NCI-H2107 treated with DMSO at 0.1 percent for 48 hours (cell line): ENCODE measurements around the gene GIT2.
"Not testable (repeated sequence)": the region's sequence is repeated elsewhere in the genome, so short reads cannot be mapped to it uniquely, and the experiment has no call there.

Experiments used
- DNase-seq: peaks from one replicate; lab custom pipeline; 2025; ENCODE audit not compliant: unreplicated experiment; lab: John Stamatoyannopoulos, UW

GIT2 gene

DNA sequence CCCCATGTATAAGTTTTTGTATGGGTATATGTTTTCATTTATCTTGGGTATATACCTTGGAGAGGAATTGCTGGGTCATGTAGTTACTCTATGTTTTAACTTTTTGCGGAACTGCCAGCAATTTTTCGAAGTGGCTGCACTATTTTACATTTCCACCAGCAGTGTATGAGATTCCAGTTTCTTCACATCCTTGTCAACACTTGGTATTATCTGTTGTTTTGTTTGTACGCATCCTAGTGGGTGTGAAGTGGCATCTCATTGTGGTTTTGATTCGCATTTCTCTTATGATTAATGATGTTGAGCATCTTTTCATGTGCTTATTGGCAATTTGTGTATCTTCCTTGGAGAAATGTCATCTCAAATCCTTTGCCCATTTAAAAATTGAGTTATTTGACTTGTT is 9.9 kb upstream of the GIT2 start:
- DNase-seq, result no peak

DNA sequence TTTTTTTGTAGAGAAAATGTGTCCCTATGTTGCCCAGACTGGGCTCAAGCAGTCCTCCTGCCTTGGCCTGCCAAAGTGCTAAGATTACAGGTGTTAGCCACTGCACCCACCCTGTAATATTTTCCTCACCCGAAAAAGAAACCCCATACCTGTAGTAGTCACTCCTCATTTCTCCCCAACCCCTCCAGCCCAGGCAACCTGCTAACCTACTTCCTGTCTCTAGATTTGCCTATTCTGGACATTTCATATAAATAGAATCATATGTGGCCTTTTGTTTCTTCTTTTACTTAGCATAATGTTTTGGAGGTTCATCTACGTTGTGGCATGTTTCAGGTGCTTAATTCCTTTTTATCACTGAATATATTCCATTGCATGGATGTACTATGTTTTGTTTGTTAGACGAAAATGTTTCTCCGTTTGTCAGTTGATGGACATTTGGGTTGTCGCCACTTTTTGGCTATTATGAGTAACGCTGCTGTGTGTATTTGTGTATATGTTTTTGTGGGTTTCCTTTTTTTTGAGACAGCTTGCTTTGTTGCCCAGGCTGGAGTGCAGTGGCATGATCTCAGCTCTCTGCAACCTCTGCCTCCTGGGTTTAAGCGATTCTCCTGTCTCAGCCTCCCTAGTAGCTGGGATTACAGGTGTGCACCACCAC is 9.3 kb upstream of the GIT2 start:
- DNase-seq, result no peak

DNA sequence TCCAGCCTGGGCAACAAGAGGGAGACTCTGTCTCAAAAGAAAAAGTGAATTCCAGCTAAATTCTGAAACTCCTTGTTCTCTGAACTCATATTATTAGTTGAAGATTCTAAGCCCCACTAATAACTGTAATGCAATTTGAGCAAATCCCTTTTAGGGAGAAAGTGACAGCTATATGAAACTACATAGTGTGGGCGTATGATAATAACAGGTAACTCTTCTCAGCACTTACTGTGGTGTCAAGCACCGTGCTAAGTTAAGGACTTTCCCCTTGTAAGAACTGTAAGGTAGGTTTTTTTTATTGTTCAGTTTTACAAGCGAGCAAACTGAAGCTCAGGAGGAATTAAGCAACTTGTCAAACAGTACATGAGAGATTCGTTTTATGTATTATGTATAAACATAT is 8.4 kb upstream of the GIT2 start:
- DNase-seq, result no peak

DNA sequence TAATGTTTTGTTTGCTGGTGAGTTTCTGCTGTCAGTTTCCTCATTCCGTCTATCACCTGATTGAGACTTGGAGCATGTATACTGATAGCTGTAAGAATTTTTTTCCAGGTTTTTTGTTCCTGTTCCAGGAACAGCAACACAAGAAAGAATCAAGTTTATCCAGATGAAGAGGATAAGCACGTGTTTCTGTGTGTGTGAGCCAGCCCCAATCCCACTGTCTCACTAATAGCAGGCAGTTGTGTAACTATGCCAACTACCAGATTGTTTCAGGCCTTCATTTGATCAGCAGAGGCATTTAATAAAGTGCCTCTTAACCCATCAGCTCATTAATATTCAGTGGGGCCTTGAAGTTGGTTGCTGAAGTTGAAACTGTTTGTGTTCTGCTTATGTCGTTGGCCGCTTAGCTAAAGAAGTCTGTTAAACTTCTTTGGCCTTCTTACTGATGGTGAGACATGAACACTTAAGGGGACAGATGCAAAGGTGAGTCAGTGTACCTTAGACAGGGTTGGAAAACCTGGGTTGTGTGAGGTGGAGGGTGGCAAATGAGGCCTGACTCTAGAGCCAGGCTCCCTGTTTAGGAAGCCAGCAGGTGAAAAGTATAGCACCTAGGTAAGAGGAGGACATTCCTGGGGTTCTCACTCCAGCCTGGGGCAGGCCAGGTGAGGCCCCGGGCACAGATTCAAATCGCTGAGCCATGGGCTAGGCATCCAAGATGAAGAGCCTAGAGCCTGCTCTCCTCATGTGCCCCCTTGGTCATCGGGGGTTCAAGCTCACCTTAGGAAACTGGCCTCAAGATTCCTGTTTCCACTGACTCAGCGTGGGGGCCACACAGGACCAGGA is 6.7 kb upstream of the GIT2 start:
- no peak for DNase-seq

DNA sequence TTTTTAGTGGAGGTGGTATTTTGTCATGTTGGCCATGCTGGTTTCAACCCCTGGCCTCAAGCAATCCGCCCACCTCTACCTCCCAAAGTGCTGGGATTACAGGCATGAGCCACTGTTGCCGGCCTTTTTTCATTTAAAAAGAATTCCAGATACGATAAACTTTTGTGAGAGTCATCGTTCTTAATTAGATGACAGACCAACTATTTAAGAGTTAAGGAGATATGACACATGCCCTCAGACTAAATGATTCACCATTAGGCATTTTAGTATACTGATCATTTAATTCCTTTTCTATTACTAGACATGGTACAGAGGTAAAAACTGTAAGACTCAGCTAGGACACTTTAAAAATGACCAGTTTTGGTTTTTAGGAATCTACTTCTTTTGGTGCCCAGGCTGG is 5.4 kb upstream of the GIT2 start:
- DNase-seq, result no peak

DNA sequence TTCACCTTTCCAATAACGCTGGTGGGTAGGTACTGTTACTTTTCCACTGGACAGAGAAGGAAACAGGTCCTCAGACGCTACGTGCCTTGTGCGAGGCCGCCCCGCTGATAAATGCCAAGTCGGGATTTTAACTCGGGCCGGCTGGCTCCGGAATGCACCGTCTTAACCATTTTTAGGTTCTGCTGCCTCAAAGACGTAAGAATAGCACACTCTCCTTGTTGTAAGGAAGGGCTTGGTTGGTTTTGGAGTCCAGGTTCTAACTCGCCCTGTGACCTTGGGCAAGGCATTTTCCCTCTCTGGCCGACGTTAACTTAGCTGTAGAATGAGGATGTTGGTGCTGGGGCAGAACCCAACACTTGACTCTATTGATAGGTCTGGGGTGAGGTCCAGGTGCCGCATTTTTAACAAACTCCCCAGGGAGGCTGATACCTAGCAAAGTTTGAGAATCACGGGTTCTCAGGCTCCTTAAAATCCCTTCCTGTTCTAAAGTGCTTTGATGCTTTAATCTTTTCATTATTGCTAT is 3.9 kb upstream of the GIT2 start:
- DNase-seq, result no peak

DNA sequence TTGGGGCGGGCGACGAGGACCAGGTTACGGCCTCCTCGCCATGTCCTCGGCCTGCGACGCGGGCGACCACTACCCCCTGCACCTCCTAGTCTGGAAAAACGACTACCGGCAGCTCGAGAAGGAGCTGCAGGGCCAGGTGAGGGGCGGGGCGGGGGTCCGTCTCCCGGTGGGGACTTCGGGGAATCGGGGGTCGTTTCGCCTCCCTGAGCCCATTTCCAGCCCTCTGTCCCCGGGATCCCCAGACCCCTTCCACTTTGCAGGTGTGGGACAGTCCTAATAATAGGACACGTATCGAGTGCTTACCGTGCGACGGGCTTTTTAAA is 3.4 kb upstream of the GIT2 start:
- DNase-seq, result no peak

DNA sequence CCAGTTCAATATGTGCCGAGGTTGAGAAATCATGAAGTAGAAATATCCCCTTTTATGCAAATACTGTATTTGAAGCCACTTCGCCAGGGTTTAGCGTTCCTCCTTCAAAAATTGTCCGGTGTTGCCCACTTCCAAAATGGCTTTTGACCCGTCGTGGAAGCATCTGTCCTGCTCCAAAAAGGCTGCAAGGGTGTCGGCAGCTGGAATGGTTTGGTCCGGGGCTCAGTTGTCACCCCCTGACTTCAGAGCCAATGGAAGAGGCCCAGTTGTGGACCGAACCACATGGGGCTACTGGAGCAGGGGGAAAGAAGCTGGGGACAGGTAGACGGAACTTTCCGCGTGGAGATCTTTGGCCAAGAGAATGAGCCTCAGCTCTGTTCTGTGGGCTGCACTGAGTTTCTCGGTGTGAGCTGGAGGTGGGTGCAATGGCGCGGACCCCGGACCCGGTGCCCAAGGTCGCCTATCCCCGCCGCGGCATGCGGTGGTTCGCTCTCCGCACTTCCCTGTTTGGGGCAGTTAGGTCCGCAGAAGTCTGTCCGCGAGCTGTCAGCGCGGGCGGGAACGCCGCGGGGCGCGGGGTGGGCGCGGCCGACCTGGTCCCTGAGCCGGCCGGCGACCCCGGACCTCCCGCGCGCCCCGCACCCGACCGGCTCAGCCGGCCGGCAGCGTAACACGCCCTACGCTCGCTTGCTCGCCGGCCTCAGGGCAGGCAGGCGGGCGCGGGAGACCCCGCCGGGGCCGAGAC is 2.9 kb upstream of the GIT2 start, which contains the start of gene ANKRD13A:
Gene ANKRD13A (plus strand): TSS at position 527 of the 745 bp plus-strand sequence. CDS start 259 bp downstream, outside the sequence.
- peak; percentile 81 for DNase-seq

DNA sequence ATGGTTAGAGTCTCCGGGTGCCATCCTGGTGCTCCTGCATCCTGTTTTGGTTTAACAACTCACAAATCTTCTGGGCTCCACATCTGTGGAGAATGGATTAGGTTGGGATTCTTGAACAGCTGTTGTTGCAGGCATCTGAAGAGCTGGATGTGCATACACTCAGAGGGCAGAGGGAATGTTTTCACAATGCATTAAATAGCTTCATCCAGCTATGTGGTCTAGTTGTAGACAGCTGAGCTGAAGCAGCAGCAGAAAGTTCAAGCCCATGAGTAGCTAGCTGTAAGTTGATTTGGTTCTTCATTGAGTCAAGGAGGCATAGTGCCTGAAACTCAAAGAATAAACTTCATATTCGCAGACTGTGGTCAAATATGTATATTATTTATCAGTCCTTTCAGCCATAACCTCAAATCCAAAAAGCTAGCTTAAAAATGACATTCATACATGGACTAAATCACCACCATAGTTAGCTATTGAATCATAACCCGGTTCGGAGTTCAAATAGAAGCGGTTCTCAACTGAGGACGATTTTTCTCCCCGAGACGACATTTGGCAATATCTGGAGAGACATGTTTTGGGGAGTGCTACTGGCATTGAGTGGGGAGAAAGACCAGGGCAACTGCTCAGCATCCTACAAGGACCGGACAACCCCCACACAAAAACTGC is 2.2 kb upstream of the GIT2 start:
- no peak for DNase-seq

DNA sequence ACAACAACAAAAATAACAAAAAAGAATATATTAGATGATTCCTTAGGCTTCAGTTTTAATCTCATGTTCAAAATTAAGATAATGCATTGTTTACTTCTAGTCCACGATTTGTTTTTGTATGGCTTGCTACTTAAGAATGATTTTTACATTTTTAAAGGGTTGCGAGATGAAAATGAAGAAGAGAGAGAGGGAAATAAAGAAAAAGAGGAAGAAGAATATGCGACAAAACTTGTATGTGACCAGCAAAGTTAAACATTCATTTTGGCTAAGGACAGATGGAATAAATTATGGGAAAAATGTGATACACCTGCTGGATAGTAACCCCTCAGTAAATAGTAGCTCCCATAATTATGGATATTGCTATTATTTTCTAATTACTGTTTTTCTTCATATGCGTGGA is 1.2 kb upstream of the GIT2 start:
- no peak for DNase-seq

DNA sequence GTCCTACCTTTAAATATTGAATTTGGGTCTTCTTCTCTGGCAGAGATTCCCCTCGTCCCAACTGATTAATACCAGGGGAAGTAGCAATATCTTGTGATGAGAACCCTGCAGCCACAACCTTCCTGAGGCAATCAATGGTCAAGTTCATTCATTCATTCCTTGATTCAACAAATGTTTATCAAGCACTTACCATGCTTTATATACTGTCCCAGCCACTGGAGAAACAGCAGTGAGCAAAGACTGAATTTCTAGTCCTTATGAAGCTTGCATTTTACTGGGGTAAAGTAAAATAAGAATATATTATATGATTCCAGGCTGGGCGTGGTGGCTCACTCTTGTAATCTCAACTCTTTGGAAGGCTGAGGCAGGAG is 300 bp upstream of the GIT2 start:
- no peak for DNase-seq

DNA sequence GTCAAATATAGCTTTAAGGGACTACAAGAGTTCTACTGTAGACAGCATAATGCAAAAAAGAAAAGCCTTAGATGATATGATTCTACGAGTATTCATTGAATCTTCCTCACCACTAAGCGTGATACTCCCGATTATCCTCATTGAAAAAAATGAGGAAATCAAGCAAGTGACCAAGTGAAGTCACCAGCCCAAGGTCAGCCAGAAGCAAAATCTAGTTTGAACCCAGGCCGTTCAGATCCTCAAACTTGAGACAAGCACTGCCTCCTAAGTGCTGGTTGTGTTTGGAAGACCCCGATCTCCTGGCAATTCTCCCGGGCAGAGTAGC is 845 bp downstream of the GIT2 start:
- DNase-seq, result no peak

DNA sequence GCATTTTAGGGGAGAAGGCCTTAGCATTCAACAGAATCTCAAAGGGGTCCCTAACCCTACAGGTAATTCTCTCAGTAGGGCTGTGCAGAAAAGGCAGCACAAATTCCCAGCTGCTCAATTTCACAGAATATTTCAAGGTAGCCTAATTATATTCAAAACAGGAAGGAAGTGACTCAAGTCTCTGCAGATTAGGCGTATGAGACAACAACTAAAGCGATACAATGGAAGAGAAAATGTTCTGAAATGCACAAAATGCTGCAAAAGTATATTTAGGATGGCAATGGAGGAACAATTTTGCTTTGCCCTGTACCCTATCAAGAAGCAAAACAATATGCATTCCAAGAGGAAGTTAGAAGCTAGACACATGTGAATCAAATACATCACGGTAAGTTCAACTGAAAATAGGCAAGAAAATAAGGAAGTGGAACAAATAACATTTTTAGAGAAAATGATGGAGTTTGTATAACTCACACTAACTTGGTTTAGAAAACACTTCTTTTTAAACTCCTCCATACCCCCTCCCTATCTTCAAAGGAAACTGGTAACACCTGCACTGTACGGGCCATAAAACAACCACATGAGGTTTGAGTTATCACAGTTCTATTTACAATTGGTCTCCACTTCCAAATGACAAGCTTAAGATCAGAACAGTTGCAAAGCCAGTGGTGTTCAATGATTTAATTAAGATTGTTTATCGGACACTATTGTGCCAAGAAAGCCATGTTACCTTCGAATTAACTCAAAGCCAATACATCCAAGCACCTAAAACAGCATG is 1.6 kb downstream of the GIT2 start:
- DNase-seq, result no peak

DNA sequence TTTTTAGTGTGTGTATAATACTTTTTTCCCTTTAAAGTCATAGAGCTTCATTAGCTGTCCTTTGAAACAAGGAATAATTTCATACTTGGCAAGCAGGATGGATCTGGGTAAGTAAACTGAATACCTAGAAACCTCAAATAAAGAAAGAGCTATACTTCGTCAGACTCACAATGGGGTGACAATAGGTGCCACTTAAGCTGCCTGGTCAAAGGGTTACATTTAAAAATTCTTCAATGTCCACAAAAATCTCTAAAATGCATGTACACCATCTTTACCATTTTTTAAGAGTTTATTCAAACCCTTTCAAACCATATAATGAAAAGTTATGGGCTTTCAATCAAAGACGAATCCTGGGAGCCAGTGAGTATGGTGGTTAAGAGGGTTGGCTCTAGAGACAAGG is 3.1 kb downstream of the GIT2 start:
- no peak for DNase-seq

DNA sequence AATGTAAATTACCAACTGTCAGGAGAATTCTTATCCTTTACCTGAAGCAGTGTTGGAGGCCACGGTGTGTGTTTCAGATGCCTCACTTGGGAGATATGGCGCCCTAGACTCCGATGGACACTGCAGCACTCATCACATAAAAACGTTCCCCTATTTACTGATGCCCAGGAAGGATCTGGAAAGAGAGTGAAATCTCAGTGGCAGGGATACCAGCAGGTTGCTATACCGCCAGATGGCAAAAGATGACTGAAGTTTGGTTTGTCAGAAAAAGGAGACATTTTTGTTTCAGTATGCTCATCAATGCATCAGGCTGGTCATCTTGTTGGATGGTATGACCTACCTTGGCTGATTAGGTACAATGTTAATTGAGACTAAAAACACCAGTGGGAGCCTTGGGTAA is 4.6 kb downstream of the GIT2 start:
- DNase-seq, result no peak

DNA sequence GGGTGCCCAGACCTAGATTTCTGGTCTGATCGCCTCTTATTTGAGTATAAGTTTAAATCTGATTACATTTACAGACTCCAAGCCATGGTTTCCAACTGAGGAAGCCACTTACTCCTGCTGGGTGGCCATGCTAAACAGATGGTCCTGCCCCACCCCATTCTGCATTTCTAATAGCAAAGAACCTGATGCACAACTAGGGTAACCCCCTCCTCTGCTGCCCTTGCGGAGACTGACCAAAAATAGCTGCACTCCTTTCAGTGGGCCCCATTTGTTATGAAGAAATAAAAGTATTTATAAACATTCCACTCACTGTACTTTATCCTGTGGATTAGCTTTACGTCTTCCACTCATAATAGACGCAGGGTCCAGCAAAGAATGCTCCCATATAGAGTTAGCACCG is 6.8 kb downstream of the GIT2 start:
- DNase-seq, result no peak

DNA sequence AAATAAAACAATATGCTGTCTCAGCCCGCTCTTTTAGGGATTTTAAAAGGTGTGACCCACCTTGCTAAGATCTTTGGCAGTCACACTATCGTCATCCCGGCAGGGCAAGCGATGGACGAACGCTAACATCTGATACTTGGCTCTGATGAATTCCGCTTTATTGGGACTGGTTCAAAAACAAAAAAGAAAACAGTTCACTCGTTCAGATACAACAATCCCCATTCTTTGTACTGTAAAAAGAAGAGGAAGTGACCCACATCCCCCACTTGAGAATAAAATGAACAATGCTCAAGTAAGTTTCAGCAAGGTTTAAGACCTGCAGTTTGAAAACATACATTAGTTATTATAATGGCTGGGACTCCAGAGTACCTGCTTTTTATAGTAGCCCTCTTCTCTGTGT is 7.3 kb downstream of the GIT2 start:
- no peak for DNase-seq

DNA sequence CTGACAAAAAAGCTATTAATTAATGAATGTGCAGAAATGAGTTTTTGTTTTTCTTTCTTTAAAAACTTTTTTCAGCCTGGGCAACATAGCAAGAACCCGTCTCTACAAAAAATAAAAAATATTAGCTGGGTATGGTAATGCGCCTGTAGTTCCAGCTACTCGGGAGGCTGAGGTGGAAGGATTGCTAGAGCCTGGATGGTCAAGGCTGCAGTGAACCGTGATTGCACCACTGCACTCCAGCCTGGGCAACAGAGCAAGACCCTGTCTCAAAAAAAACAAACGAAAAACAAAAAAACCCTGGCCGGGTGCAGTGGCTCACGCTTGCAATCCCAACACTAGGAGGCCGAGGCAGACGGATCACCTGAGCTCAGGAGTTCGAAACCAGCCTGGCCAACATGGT is 7.9 kb downstream of the GIT2 start:
- no peak for DNase-seq

DNA sequence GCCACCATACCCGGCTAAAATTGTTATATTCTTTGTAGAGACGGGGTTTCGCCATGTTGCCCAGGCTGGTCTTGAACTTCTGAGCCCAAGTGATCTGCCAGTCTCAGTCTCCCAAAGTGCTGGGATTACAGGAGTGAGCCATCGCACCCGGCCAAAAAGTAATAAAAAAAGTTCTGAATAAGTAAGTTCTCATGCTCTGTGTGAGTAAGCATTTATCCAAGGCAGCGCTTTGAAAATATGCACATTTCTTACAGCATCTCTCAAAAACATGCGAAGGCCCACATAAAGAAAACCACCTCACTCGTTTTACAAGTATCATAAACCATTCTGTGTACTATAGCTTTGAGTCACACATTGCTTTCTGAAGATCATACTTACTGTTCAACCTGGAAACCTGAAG is 8.6 kb downstream of the GIT2 start:
- no peak for DNase-seq

DNA sequence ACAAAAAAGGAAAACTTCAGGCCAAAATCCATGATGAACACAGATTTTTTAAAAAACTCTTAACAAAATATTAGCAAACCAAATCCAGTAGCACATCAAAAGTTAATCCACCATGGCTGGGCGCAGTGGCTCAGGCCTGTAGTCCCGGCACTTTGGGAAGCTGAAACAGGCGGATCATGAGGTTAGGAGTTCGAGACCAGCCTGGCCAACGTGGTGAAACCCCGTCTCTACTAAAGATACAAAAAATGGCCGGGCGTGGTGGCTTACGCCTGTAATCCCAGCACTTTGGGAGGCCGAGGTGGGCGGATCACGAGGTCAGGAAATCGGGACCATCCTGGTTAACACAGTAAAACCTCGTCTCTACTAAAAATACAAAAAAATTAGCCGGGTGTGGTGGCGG is 9.9 kb downstream of the GIT2 start:
- not testable (repeated sequence) for DNase-seq
